Iris pigment epithelial cell (primary cell): ENCODE results near the gene SMC1B.
"Not testable (repeated sequence)": the region's sequence is repeated elsewhere in the genome, so short reads cannot be mapped to it uniquely, and the experiment has no call there.

Source experiments
- DNase-seq: peaks from one replicate; pipeline ENCODE4 v3.0.0-alpha.2; 2011; ENCODE audit warnings: low read depth

SMC1B gene

DNA sequence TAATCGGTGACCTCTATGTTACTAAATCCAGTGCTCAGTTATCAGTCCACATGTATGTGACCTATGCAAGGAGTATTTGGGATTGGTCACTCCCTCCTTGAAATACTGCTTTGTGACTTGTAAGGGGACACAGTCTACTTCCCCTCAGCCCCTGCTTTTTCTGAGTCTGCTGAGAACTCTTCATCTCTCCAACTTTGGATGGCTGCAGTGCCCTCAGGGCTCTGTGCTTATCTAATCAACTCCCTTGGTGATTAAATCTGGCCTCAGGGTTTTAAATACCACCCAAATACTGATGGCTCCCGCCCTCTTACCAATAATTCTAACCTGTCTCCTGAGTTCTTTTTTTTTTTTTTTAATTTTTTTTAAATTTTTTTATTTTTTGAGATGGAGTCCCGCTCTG is 63.5 kb downstream of the SMC1B start:
- no peak for DNase-seq

DNA sequence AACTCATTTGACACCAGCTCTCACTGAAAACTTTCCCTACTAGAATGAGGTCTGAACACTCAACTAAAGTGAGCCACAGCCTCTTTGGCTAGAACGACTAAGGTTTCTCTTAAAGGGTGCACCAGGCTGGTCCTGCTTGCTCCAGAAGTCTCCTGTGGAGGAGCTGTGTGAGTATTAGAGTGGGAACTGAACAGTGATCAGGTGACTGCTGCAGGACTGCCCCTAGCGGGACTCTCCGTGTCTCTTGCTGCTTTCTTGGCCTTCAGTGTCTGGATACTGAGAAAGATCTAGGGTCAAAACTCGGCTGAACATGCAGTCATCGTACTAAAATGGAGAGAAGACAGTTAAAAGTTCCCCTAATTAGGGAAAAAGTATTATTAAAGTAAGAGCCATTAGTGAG is 69.1 kb downstream of the SMC1B start:
- DNase-seq, result peak; percentile 28

DNA sequence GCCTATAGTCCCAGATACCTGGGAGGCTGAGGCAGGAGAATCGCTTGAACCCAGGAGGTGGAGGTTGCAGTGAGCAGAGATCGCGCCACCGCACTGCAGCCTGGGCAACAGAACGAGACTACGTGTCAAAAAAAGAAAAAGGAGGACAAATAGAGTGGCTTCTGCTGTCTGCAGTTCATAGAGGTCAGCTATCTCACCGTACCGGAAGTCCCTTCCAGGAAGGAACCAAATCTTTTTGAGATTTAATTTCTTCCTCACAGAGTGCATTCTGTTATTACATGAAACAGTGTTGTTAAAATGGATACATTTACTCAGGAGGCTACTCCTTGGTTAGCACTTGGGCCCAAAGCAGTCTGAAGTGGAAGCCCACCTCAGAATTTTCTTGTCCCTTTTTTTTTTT is 70.3 kb downstream of the SMC1B start:
- DNase-seq, result no peak

DNA sequence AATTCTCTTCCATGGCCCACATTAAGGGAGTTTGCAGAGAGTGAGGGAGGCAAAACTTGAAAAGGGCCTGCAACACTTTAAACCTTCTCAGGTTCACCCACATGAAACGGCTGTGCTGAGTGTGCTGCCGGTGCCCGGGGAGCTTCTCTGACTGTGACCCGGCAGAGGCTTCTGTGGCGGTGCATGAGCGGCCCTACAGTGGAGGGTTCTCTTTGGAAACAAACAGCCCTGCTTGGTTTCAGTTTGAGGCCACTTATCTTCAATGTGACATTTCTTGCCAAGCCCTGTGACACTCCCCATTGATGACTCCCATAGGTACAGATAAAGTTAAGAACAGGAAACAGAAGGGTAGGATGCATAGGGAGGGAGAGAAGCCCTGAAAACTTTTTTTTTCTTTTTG is 71.9 kb downstream of the SMC1B start:
- DNase-seq, result no peak

DNA sequence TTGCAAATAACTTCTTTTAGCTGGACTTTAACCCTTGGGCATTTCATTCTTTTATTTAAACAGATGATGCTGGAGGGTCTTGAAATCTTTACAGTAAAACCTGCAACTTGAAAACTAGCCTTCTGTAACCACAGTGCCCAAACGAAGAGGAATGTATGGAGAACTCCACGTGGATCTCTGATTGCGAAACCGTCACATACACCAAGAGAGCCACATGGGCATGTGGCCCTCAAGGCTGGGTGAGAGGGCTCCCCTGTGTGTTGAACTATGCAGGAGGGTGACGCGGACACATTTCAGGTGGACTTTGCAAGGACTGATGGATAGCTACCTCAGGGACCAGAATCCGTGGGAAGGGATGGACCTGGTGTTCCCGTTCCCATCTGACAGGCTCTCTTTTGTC is 73.1 kb downstream of the SMC1B start:
- DNase-seq, result no peak

DNA sequence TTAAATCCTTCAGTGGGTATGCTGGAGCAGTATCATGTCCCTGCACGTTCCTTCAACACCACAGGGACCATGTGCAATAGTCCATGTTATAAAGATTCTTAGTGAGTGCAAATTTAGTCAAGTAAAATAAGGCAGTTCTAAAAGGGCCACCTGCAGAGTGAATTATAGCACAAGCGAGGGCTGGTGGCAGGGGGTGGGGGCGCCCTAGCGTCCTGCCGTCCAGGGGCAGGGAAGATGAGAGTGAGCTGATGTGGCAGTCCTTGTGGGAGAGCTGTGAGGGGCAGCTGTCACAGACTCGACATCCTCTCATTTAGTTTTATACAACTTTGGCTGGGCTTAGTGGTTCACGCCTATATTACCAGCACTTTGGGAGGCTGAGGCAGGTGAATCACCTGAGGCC is 74.6 kb downstream of the SMC1B start:
- DNase-seq, result no peak

DNA sequence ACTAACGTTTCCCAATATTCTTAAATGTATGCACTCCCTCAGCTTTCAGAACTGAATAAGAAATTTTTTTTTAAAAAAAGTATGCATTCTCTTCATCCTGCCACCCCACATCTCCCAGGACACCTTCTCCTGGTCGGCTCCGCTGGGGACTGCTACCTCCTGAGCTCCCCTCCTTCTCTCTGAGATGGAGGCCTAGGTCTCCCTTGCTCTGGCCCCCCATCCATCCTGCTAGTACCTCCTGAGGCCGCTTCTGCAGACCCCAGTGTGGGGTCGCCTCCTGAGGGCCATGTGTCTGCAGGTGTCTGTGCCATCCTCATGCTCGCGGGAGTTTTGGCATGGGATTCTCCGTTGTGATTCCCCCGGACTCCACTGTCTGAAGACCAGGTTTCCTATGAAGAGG is 75.9 kb downstream of the SMC1B start:
- no peak for DNase-seq

DNA sequence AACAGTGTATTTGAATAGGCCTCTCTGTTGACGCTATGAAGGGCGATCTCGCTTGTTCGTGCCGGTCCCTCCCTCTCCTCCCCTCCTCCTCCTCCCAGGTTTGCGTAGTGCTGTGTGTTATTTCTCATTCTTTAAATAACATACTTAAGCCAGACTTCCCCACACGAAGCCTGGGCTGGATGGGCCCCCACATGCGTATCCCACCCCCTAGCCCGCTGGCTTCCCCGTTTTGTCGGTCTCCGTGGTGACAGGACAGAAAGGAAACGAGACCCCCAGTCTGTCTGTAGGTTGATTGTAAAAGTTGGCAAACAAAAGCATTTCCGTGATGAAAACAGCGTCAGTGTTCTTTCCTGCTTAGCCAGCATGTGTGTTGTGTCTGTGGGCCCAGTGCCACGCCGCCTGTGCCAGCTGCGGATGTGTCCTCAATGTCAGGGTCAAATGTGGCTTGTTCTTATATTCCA is 76.4 kb downstream of the SMC1B start:
- peak; percentile 39 for DNase-seq

DNA sequence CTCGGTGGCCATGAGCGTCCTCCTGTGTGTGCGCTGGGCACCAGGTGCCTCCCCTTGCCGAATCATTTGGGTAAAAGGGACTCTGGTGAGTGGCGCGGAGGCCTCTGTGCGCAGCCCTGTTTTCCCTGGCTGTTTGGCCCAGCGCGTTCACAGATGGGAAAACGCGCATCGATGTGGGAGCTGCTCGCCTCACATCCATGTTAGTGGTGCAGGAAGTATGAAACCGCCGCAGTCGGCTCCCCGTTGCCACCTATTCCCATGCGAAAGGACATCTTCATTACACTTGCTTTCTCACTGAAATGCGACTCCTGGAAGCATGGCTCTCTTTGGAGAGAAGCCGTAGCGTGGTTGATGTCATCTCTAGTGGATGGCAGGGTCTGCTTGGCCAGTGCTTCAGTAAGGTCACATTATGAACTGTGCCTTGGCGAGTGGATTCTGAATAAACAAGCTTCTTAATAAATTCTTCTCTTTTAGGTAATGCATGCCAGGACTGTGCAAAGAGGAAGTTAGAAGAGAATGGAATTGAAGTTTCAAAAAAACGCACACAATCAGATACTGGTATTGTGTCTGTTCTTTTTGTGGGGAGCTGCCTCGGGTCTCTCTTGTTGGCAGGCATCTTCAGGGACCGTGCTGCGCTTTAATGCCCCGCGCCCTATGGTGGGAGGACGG is 77.4 kb downstream of the SMC1B start:
- DNase-seq, result no peak

DNA sequence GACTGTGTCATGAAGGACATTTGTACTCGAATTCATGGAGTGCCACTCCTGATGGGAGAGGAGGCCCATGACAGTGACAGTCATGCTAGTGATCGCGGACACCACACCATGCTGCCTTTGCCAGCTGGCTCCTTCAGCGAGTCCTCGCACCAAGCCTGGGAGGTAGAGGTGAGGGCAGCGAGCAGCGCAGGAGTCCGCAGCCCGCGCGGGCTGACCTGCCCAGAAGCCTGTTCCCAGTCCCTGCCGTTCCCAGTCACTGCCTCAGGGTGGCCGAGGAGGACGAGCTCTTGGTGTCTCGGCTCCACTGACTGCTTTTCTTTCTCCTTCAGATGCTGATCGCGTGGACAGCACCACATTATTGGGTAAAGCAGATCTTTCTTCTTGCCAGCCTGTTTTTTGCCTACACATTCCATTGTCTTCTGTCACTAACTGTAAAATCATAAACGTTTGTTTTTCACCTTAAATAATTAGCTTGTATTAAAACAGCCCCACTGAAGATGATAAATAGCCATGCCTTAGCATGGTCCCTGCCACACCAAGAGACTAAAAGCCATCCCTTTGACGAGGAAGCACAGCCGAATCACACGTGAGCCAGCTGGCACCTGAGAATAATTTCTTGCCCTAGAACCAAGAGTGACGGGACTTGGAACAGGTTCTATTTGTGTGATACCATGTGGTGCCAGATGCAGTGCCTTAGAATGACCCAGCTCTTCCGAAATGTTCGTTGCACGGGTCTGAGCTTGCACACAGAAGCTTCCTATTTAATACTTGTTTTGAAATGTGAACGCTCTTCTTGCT is 78.2 kb downstream of the SMC1B start:
- no peak for DNase-seq

DNA sequence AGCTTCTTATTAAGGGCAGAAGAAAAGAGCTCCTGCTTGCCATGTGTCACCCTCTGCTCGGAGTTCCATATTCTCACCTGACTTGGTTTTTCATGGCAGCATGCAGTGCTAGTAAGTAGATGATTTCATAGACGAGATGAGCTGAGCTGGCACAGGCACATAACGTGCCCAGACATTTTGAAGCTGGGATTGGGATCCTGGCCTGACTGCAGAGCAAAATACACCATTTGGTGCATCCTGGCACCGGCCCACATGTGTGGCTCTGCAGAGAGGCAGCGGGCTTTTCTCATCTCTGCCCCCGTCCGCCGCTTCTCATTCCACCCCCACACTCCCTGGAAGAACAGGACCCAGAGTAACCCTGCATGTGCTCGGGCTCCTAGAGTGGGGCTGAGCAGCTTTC is 78.9 kb downstream of the SMC1B start:
- DNase-seq, result no peak

DNA sequence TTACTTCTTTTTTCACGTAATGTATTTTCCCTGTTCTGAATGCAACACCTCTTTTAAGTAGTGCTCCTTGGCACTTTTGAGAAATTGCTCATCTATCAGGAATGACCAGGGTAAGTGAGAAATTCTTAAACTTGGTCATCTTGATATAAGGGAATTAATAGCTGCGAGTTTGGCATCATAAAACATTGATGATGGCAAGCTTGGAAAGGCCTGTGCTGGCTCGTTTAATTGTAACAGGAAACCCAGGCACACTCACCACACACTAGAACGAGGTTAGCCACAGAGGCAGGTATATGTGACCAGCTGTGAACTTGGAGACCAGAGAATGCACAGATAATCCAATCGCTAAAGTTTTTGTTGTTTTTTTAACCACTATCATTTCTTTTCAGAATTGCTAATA is 79.3 kb downstream of the SMC1B start:
- no peak for DNase-seq

DNA sequence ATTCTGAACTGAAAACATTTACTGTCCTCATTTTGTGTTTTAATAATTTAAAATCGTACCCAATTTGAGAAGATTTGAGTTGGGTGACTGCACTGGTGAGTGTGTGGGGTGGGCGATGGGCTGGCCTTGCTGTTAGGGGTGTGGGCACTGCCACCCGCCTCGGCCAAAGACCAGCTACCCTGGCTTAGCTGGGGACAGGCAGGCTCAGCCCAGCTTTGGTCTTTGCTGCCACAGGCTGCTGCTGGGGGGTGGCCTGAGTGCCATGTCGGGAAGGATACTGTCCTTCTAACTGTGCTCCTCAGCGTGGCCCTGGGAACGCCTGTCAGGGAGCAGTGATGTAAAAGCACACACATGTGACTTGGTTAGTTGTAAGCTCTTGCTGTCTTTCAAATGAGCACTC is 81.4 kb downstream of the SMC1B start:
- no peak for DNase-seq

DNA sequence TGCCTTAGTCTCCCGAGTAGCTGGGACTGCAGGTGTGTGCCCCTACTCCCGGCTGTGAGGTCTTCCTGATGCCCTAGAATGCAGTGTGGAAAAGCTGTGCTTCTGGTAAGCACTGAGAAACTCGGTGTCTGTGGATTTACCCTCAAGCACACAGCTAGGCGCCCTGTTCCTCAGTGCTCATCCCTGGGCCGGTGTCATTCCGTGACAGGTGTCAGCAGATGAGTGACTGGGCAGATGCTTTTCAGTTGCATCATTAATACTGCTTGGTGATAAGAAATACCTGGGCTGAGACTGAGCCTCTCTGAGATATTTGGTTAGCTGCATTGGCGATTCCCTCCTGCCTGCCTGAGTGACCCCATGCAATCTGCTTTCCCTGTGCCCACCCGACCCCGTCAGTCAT is 81.9 kb downstream of the SMC1B start:
- DNase-seq, result no peak

DNA sequence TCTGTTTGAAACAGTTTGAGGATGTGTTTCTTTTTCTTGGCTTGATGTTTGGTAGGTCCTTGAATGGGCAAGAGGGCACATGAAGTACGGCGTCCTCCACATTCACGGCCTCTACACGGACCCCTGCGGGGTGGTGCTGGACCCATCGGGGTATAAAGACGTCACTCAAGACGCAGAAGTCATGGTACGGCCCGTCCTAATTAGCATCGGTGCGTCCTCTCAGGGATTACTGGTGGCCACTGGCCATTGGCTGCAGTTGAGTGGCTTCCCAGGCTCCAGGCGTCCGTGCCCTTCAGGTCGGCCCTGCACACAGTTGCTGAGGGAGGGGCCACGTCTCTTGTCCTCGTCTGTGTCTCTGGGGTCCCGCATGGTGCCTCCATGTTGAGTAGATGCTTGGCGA is 82.9 kb downstream of the SMC1B start:
- DNase-seq, result no peak

DNA sequence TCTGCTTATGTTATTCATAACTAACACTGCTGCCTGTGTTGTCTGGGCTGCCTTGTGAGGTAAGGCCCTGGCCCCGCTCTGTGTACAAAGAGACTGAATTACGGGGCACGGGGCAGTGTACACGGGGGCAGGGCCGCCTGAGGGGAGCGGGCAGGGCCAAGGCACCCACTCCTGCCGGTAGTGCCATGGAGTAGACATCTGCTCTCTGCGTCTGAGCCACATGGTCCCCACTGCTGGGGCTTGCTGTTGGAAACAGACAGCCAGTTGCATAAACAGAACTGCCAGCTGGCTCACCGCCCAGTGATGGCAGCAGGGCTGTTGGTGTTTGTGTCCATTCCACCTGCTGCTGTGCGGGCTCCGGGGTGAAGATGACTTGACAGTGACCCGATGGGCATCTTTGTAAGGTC is 83.9 kb downstream of the SMC1B start:
- no peak for DNase-seq

DNA sequence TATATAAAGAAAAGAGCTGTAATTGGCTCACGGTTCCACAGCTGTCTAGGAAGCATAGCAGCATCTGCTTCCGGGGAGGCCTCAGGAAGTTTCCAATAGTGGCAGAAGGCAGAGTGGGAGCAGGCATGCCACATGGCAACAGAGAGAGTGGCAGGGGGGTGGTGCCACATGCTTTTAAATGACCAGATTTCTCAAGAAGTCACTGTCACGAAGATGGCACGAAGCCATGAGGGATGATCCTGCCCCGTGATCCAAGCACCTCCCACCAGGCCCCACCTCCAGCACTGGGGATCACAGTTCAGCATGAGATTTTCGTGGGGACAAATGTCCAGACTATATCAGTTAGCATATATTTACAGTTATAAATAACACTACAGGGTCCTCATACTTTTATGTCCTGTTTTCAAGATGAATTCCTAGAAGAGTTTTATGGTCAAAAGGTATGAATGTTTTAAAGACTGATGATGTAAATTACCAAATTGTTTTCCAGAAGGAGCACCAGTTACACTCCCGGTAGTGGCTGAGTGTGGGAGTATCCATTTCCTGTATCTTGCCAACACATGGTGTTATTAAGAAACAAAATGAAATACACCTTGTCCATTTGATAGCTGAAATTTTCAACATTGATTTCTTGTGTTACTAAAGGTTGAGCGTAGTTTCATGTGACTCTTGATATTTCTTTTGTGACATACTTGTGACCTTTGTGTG is 84.4 kb downstream of the SMC1B start:
- no peak for DNase-seq

DNA sequence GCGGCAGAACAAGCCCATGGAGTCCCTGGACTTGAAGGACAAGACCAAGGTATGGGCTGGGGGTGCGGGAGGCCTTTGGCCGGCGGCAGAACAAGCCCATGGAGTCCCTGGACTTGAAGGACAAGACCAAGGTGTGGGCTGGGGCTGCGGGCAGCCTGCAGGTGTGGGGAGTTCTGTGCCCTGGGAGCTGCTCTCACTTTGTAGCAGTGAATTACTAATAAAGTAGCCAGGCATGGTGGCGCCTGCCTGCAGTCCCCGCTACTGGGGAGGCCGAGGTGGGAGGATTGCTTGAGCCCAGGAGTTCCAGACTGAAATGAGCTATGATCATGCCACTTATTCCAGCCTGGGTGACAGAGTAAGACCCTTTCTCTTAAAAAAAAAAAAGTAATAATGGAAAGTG is 85.1 kb downstream of the SMC1B start:
- DNase-seq, result not testable (repeated sequence)

DNA sequence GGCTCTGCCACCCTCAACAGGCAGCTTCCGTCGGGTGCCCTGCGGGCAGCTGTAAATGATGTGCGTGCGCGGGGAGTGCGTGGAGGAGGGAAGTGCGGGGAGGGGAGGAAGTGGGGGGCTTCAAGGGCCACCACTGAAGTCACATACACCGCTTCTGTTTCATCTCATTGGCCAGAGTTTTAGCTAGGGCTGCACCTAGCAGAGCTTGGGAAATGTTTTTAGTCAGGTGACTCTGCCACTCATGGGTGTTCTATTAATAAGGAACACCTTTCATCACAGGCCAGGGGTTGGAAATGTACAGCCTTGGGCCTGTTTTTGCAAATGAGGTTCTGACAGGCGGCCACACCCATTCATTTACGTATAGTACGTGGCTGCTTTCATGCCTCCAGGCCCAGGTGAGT is 89.1 kb downstream of the SMC1B start:
- no peak for DNase-seq

DNA sequence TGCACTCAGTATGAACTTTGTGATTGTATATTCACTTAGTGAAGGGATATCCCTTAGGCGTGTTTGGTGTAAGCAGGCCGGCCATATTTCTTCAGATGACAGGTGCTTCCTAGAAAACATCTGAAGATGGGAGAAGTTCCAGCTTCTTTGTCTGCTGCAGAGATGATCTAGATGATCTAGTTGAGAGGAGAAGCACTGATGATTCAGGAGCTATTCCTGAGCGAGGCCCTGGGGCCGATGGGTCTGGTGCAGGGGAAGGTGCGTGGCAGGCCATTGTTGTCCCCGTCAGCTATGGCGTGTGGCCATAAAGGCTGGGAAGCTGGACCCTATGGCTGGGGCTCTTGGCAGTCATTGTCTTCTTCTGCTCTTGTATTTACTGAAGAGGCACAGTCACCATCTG is 89.7 kb downstream of the SMC1B start:
- DNase-seq, result no peak

DNA sequence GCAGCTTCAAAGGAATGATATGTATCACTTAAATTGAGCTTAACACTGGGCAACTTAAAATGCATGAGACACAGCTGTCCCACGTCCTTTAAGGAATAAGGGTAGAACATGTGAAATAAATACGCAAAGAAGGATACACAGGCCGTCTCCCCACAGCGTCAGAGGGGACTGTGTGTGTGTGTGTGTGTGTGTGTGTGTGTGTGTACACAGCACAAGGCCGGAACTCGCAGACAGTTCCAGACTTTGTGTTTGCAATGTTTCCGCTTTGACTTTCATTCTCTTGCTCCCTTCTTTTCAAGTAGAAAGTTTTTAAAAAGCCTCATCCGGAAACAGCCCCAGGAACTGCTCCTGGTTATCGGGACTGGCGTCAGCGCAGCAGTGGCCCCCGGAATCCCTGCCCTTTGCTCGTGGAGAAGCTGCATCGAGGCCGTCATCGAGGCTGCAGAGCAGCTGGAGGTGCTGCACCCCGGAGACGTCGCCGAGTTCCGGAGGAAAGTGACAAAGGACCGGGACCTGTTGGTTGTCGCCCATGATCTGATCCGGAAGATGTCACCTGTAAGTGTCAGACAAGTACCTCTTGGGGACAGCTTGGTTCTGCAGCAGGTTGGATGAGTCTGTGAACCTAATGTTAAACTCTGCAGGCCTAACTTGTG is 90.4 kb downstream of the SMC1B start:
- no peak for DNase-seq

DNA sequence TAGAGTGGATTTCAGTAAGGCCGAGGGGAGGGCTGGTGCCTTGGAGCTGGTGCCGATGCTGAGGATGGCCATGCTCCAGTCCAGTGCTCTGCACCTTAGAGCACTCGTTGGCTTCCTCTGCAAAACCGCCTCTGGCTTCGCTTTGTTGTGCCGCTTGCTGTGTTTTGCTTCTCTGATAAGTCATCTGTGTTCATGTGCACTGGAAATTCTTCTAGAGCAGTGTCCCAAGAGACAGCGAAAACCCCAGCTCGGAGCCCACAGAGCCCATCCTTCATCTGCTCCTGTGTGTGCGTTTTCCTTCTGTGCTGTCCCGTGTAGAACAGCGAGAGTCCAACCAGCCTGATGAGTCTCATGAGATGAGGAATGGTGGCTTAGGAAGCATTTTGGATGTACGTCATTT is 91.6 kb downstream of the SMC1B start:
- DNase-seq, result no peak
